ENCODE results near the gene MTG1. TPM values are rescaled to one million over a fixed set of nuclear protein-coding genes. Genes with fewer than 3 reads are reported as not detected.

The MTG1 gene
- polyA plus RNA-seq, 3 donors = 13.0 to 45.8 (median 17.1) TPM

GRCh38 chr10:133394801-133395221 lies 854 bp downstream of the MTG1 start:
- DNase-seq = no peak
- intact Hi-C loops (cut with micrococcal nuclease) = no loop called here
- Histone ChIP-seq H3K4me1 (ENCODE audit: control insufficient read depth in 1 of 2, insufficient read depth in 2 of 2, low read length in 2 of 2) (peaks cover 20 to 24% of the 10 kb centered on the region in 2 donors), H3K27me3 (ENCODE audit: control insufficient read depth in 2 of 2, insufficient read depth in 2 of 2, low read length in 2 of 2) (no peaks in the 10 kb centered on the region), H3K9ac (ENCODE audit: insufficient read depth, low read length, poor library complexity, severe bottlenecking) (peak overlapping the region; percentile 81), H3K9me3 (replicated peaks in 1 of 2; ENCODE audit: control insufficient read depth in 1 of 2, insufficient read depth in 1 of 2, low read length in 2 of 2) (no peaks in the 10 kb centered on the region), H3K4me2 (replicated peaks; ENCODE audit: extremely low read depth, low read length, poor library complexity, severe bottlenecking) (peak overlapping the region; percentile 98), H3K27ac (ENCODE audit: low read depth in 1 of 2, low read length in 2 of 2) (peak overlapping the region; percentile 72 to 90), H3K4me3 (replicated peaks in 1 of 3; ENCODE audit: low read depth in 2 of 3, low read length in 3 of 3) (peak overlapping the region; percentile 75 to 92 (median 82)), H3K79me2 (ENCODE audit: insufficient read depth, low read length) (peaks cover 23% of the 10 kb centered on the region), H2AFZ (ENCODE audit: insufficient read depth, low read depth, low read length, poor library complexity, severe bottlenecking) (peak overlapping the region; percentile 96), H3K36me3 (replicated peaks in 1 of 2; ENCODE audit: control insufficient read depth in 1 of 2, insufficient read depth in 2 of 2, low read length in 2 of 2) (peaks cover 27 to 39% of the 10 kb centered on the region in 2 donors), H4K20me1 (ENCODE audit: insufficient read depth, low read length) (no peaks in the 10 kb centered on the region)
- H3K9me3 Mint-ChIP-seq = peaks cover 0 to 3% (median 0%) of the 10 kb centered on the region in 7 donors
- H3K4me3 Mint-ChIP-seq = peak overlapping the region; percentile 84 to 94
- H3K27ac Mint-ChIP-seq = peak overlapping the region; percentile 73 to 92 (median 87)
- no peak for TF ChIP-seq CTCF (IDR thresholded peaks at IDR 0.05)
- 56% methylated on average over 17 of the region's 21 CpGs for WGBS (ENCODE audit: insufficient coverage)
- peaks cover 0 to 3% (median 2%) of the 10 kb centered on the region in 3 donors for H3K27me3 Mint-ChIP-seq (ENCODE audit: low read depth in 3 of 3)
- H3K36me3 Mint-ChIP-seq = peaks cover 36 to 40% of the 10 kb centered on the region in 2 donors
- peaks cover 22% of the 10 kb centered on the region for H3K4me1 Mint-ChIP-seq

- Histone ChIP-seq H3K4me3 (replicated peaks in 1 of 3; ENCODE audit: low read depth in 2 of 3, low read length in 3 of 3) (no peak overlapping the region), H3K4me2 (replicated peaks; ENCODE audit: extremely low read depth, low read length, poor library complexity, severe bottlenecking) (no peak overlapping the region), H3K36me3 (replicated peaks in 1 of 2; ENCODE audit: control insufficient read depth in 1 of 2, insufficient read depth in 2 of 2, low read length in 2 of 2) (peaks cover 27 to 53% of the 10 kb centered on the region in 2 donors), H3K9ac (ENCODE audit: insufficient read depth, low read length, poor library complexity, severe bottlenecking) (no peak overlapping the region), H3K4me1 (ENCODE audit: control insufficient read depth in 1 of 2, insufficient read depth in 2 of 2, low read length in 2 of 2) (peaks cover 15 to 17% of the 10 kb centered on the region in 2 donors), H3K27me3 (ENCODE audit: control insufficient read depth in 2 of 2, insufficient read depth in 2 of 2, low read length in 2 of 2) (no peaks in the 10 kb centered on the region), H3K79me2 (ENCODE audit: insufficient read depth, low read length) (peaks cover 23% of the 10 kb centered on the region), H3K9me3 (replicated peaks in 1 of 2; ENCODE audit: control insufficient read depth in 1 of 2, insufficient read depth in 1 of 2, low read length in 2 of 2) (no peaks in the 10 kb centered on the region), H4K20me1 (ENCODE audit: insufficient read depth, low read length) (no peaks in the 10 kb centered on the region), H3K27ac (ENCODE audit: low read depth in 1 of 2, low read length in 2 of 2) (no peak overlapping the region), H2AFZ (ENCODE audit: insufficient read depth, low read depth, low read length, poor library complexity, severe bottlenecking) (no peak overlapping the region)
- no peak overlapping the region for H3K4me3 Mint-ChIP-seq
- intact Hi-C loops (cut with micrococcal nuclease) = no loop called here
- peaks cover 40 to 47% of the 10 kb centered on the region in 2 donors for H3K36me3 Mint-ChIP-seq
- peaks cover 15% of the 10 kb centered on the region for H3K4me1 Mint-ChIP-seq
- peaks cover 0 to 3% (median 0%) of the 10 kb centered on the region in 7 donors for H3K9me3 Mint-ChIP-seq
- H3K27ac Mint-ChIP-seq = peak overlapping the region in 2 of 7 donors; percentile 35 to 58
- WGBS (ENCODE audit: insufficient coverage) = 99% methylated on average over 14 of the region's 19 CpGs
- H3K27me3 Mint-ChIP-seq (ENCODE audit: low read depth in 3 of 3) = peaks cover 0 to 3% (median 2%) of the 10 kb centered on the region in 3 donors
- DNase-seq = no peak
- no peak for TF ChIP-seq CTCF (IDR thresholded peaks at IDR 0.05)
These were observed 2.2 kb downstream of the MTG1 start for GRCh38 chr10:133396035-133396624.

All from CD14-positive monocyte (primary cell).